Transverse colon (tissue), 4 donors: ENCODE results near the gene NUSAP1. TPM values are rescaled to one million over a fixed set of nuclear protein-coding genes. Genes with fewer than 3 reads are reported as not detected.

Experiments used
- DNase-seq: peaks from one replicate; pipeline ENCODE4 v3.0.0-alpha.2; 2019
- H3K27ac ChIP-seq, 4 donors: fragments of 200-600 bp; sonication (generic); 2 replicates each; pipeline ENCODE4 v1.5.1; 2016 to 2018; ENCODE audit warnings: inconsistent platforms in 4 of 4
- H3K27me3 ChIP-seq: fragments of 200-600 bp; sonication (generic); 2 replicates; pipeline ENCODE4 v1.5.1; 2017; ENCODE audit warnings: inconsistent platforms
- H3K36me3 ChIP-seq, 4 donors: fragments of 200-600 bp; sonication (generic); 2 replicates each; pipeline ENCODE4 v1.5.1; 2017 to 2019; ENCODE audit warnings: inconsistent platforms in 4 of 4
- H3K4me1 ChIP-seq, 4 donors: fragments of 200-600 bp; sonication (generic); 2 replicates each; pipeline ENCODE4 v1.5.1; 2017 to 2020; ENCODE audit warnings: inconsistent platforms in 4 of 4
- H3K4me3 ChIP-seq, 4 donors: fragments of 200-600 bp; sonication (generic); 1 replicate in 1 of 4; 2 replicates in 3 of 4; pipeline versions ENCODE4 v1.5.1 to v1.6.1; 2017 to 2019; ENCODE audit warnings: inconsistent platforms in 4 of 4
- H3K9me3 ChIP-seq, 2 donors: fragments of 200-600 bp; sonication (generic); 2 replicates each; pipeline ENCODE4 v1.5.1; 2017 to 2019; ENCODE audit warnings: inconsistent platforms in 2 of 2
- EP300 ChIP-seq: sonication (generic); formaldehyde crosslinking; IDR thresholded peaks from one replicate; pipeline ENCODE4 v1.6.1; 2017; ENCODE audit warnings: antibody characterized with exemption, low read depth
- POLR2A ChIP-seq: fragments of 450-650 bp; IDR thresholded peaks from one replicate; pipeline ENCODE4 v1.6.1; 2016; ENCODE audit warnings: antibody characterized with exemption, mild to moderate bottlenecking, moderate library complexity
- POLR2AphosphoS5 ChIP-seq, 3 donors: sonication (generic); formaldehyde crosslinking; IDR thresholded peaks; one replicate each; pipeline ENCODE4 v1.6.1; 2016; ENCODE audit warnings: antibody characterized with exemption in 3 of 3
- WGBS, 2 donors: methylation state at CpG; one replicate each; pipeline ENCODE4 v1.1.5; 2018; ENCODE audit warnings: low coverage in 1 of 2; 5-methylcytosine and 5-hydroxymethylcytosine counted together
- in situ Hi-C, 4 donors: fragments of 200-750 bp; cut with MboI; loops; one replicate each; pipeline versions ENCODE4 v1.15.0 to v1.15.1; 2017; ENCODE audit warnings: low sequenced_read_pairs in 3 of 4, low pct_ligation_motif_present in 1 of 4, low pct_unique_long_range_greater_than_20kb in 1 of 4
- intact Hi-C: fragments of 100-400 bp; cut with DNase I; formaldehyde crosslinking; loops from one replicate; pipeline ENCODE4 v1.15.1; 2023; ENCODE audit warnings: low total_unique reads
- total RNA-seq, 4 donors: library from RNA; depleted of rRNA; stranded (reverse); fragments of >200 nt; gene quantifications; one replicate each; pipeline ENCODE4 v1.1.0, GENCODE V29; 2016
- TF ChIP-seq, protein P1 (sequence below), 5 experiments: fragments of 200-600 bp in 3 of 5; fragments of 450-650 bp in 2 of 5; sonication (generic) in 3 of 5; IDR thresholded peaks; 1 replicate in 2 of 5; 2 replicates in 3 of 5; pipeline ENCODE4 v1.5.1; 2016 to 2017; ENCODE audit warnings: antibody characterized with exemption in 5 of 5, inconsistent platforms in 3 of 5, mild to moderate bottlenecking in 2 of 5, moderate library complexity in 1 of 5

Gene NUSAP1
- total RNA-seq, 4 donors from 2014 or later = 5.0 to 8.9 (median 7.5) TPM

DNA sequence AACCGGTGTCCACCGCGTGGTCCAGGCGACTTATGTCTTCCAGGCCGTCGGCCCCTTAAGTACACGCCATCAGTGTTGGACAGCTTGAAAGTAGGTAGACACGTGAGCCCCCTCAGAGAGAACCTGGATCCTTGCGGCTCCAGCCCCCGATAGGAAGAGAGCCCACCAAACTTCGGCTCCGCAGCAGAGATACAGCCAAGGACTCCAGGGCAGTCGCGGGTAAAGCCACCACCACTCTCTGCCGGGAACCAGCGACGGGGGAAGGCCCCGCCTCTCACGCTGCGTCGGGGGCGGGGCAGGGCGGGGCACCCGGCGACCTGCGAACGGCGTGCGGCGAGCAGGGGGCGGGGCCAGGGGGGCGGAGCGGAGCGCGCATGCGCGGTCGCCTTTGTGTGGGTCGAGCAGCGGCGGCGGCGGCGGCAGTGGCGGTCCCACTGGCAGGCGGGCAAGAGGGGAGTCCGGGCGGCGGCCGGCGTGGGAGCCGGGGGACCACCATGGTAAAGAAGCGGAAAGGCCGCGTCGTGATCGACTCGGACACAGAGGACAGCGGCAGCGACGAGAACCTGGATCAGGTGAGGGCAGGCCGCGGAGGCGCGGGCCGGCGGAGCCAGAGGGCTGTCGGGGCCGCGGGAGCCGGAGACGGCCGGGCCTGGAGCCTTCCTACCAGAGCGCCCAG, 84.2 kb downstream of the NUSAP1 start, which contains the start of gene RTF1:
TSS of gene RTF1 (plus strand) at position 354 of the 676 bp plus-strand sequence. CDS start at position 375, 21 bp downstream.
- in situ Hi-C loops (no loop called here), intact Hi-C loops (no loop called here)
- Histone ChIP-seq H3K9me3 (no peaks in the 10 kb centered on the region), H3K36me3 (no peaks in the 10 kb centered on the region), H3K4me1 (peaks cover 5 to 25% (median 23%) of the 10 kb centered on the region in 4 donors), H3K27ac (peak within 1 kb of the TSS; percentile 91 to 94 (median 93)), H3K27me3 (no peaks in the 10 kb centered on the region), H3K4me3 (peak within 1 kb of the TSS; percentile 84 to 99 (median 97))
- peak; percentile 97 for DNase-seq
- TF ChIP-seq, protein P1, sequence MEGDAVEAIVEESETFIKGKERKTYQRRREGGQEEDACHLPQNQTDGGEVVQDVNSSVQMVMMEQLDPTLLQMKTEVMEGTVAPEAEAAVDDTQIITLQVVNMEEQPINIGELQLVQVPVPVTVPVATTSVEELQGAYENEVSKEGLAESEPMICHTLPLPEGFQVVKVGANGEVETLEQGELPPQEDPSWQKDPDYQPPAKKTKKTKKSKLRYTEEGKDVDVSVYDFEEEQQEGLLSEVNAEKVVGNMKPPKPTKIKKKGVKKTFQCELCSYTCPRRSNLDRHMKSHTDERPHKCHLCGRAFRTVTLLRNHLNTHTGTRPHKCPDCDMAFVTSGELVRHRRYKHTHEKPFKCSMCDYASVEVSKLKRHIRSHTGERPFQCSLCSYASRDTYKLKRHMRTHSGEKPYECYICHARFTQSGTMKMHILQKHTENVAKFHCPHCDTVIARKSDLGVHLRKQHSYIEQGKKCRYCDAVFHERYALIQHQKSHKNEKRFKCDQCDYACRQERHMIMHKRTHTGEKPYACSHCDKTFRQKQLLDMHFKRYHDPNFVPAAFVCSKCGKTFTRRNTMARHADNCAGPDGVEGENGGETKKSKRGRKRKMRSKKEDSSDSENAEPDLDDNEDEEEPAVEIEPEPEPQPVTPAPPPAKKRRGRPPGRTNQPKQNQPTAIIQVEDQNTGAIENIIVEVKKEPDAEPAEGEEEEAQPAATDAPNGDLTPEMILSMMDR (IDR thresholded peaks at IDR 0.05) = no peak
- TF ChIP-seq POLR2AphosphoS5 (IDR thresholded peaks at IDR 0.05) (peak; percentile 73 to 85 (median 84)), POLR2A (peak; percentile 76), EP300 (no peak)
- 0% methylated on average over 47 of the region's 74 CpGs; no CpG with 5 or more reads in 1 of the 2 donors for WGBS, 2 donors

DNA sequence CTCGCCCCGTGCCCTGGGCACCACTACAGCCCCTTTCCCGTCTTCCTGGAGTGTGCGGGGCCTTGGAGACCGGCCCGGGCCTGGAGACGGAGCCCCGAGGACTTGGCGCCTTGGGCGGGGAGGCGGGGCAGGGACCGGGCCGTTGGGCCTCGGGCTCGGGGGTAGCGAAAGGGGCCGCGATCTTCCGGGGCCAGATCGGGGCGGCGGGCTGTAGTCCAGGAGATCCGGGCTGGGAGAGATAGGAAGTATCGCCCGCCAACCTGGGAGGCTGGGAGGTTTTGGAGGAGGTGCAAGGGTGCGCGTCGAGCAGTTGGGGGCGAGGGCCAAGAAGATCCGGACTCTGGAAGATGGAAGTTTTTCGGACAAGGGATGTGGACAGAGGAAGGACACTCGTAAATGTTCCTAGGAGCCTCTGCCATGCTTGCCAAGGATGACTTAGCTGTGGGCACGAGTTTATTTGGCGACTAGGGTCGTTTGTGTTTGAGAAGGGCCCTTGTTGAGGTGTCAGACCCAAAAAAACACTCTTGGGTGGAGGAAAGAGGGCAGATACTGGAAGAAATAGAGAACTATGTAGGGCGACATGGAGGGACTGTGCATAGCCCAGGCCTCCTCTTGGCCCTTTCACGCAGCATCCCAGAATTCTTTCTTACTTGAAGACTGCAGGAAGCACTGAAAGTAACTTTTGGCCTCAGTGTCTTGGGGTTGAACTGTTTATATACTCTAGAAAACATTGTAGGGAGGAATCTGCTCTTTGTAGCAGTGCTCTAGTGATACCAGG, 84.9 kb downstream of the NUSAP1 start:
- no peaks in the 10 kb centered on the region for H3K36me3 ChIP-seq
- H3K27ac ChIP-seq = peak overlapping the region; percentile 91 to 94 (median 93)
- intact Hi-C loops = no loop called here
- no peaks in the 10 kb centered on the region for H3K9me3 ChIP-seq
- DNase-seq = peak; percentile 45
- TF ChIP-seq EP300 (no peak), POLR2A (no peak)
- TF ChIP-seq, protein P1 (IDR thresholded peaks at IDR 0.05) = no peak
- in situ Hi-C loops = no loop called here
- H3K27me3 ChIP-seq = no peaks in the 10 kb centered on the region
- 0% methylated on average over 5 to 26 of the region's 37 CpGs for whole genome bisulfite sequencing, 2 donors
- H3K4me3 ChIP-seq = peak overlapping the region; percentile 84 to 99 (median 97)
- H3K4me1 ChIP-seq = peaks cover 5 to 31% (median 24%) of the 10 kb centered on the region in 4 donors

DNA sequence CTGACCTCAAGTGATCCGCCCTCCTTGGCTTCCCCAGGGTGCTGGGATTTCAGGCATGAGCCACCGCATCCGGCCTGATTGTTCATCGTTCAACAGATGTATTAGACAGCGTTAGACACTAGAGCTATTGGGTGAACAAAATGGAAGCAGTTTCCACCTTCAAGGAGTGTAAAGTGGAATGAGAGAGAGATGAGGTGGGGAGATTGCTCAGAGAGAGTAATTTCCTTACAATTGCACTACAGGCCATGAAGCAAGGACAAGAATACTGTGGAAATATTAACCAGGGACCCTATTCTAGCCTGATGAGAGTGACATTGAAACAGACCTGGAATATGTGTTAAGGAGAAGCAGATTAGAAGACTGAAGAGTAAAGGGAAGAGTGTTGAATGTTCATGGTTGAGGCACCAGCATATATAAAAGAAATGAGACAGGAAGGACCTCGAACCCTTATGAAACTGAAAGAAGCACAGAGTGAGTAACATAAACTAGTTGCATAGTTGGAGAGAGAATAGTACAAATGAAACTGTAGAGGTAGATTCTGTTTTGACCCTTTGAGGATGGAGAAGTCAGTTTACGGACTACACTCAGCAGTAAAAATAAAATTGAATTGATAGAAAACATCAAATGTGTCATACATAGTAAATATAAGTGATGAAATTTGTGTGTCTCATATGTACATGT, 91.4 kb downstream of the NUSAP1 start:
- Histone ChIP-seq H3K4me1 (peaks cover 0 to 18% (median 8%) of the 10 kb centered on the region in 4 donors), H3K36me3 (no peaks in the 10 kb centered on the region), H3K27me3 (no peaks in the 10 kb centered on the region), H3K4me3 (no peak overlapping the region), H3K27ac (no peak overlapping the region), H3K9me3 (no peaks in the 10 kb centered on the region)
- in situ Hi-C loops = no loop called here
- 83% methylated on average over 2 to 7 of the region's 7 CpGs for WGBS, 2 donors
- TF ChIP-seq EP300 (no peak), POLR2A (no peak), POLR2AphosphoS5 (IDR thresholded peaks at IDR 0.05) (no peak)
- TF ChIP-seq, protein P1 (IDR thresholded peaks at IDR 0.05) = no peak
- intact Hi-C loops = loop anchor here (5.0 kb wide), 1 partner anchor 307 kb away; the partner anchor contains the start of gene INO80
- no peak for DNase-seq
